OCI-LY7 (cell line): Measurements from ENCODE around the gene KIR2DL3. TPM values are rescaled to one million over a fixed set of nuclear protein-coding genes. Genes with fewer than 3 reads are reported as not detected.
"Not testable (repeated sequence)": the region's sequence is repeated elsewhere in the genome, so short reads cannot be mapped to it uniquely, and the experiment has no call there.

ENCODE experiments used
- BruUV-seq: library from RNA; stranded (reverse); fragments of 400-500 nt; replicated peaks from 2 replicates; lab custom pipeline; 2021; lab: Mats Ljungman, UMichigan
- CTCF ChIA-PET: fragments of 300-600 bp; sonication (Branson Sonifier 250); formaldehyde crosslinking; loops from one replicate; lab custom pipeline; 2022; ENCODE audit warnings: antibody characterized with exemption; ENCODE audit not compliant: unreplicated experiment; lab: Charles Lee
- POLR2A ChIA-PET: fragments of 300-600 bp; sonication (Branson Sonifier 250); formaldehyde crosslinking; loops from one replicate; lab custom pipeline; 2022; ENCODE audit warnings: antibody characterized with exemption; lab: Charles Lee
- DNase-seq: peaks from one replicate; pipeline ENCODE4 v3.0.0-alpha.2; 2015; ENCODE audit warnings: low spot score
- H2AFZ ChIP-seq: fragments of 200-600 bp; sonication (generic), shearing (Covaris generic); 2 replicates; pipeline ENCODE4 v1.6.1; 2014; ENCODE audit warnings: mild to moderate bottlenecking, antibody characterized with exemption, low read length, moderate library complexity
- H3K27ac ChIP-seq: fragments of 200-600 bp; sonication (generic); 2 replicates; pipeline ENCODE4 v1.5.1; 2014; ENCODE audit warnings: mixed run types, low read depth, mild to moderate bottlenecking, moderate library complexity, low read length, inconsistent platforms; ENCODE audit not compliant: poor library complexity, severe bottlenecking
- H3K36me3 ChIP-seq: fragments of 200-600 bp; sonication (generic); 2 replicates; pipeline ENCODE4 v1.6.1; 2014; ENCODE audit warnings: mild to moderate bottlenecking, antibody characterized with exemption, low read length, moderate library complexity, mixed read lengths; ENCODE audit not compliant: insufficient read depth
- H3K4me1 ChIP-seq: fragments of 200-600 bp; sonication (generic); 2 replicates; pipeline ENCODE4 v1.5.1; 2014; ENCODE audit warnings: mild to moderate bottlenecking, low read length; ENCODE audit not compliant: insufficient read depth, poor library complexity, severe bottlenecking
- H3K4me2 ChIP-seq: fragments of 200-600 bp; sonication (generic); 2 replicates; pipeline ENCODE4 v1.6.1; 2014; ENCODE audit warnings: mild to moderate bottlenecking, low read length
- H3K4me3 ChIP-seq: fragments of 200-600 bp; sonication (generic); 2 replicates; pipeline ENCODE4 v1.5.1; 2014; ENCODE audit warnings: mild to moderate bottlenecking, low read depth, low read length; ENCODE audit not compliant: poor library complexity, severe bottlenecking
- H3K79me2 ChIP-seq: fragments of 200-600 bp; sonication (generic); 2 replicates; pipeline ENCODE4 v1.6.1; 2016; ENCODE audit warnings: low read depth, mild to moderate bottlenecking, low read length, moderate library complexity, mixed read lengths; ENCODE audit not compliant: insufficient read depth
- H3K9me2 ChIP-seq: fragments of 200-600 bp; sonication (generic); 2 replicates; pipeline ENCODE4 v1.6.1; 2016; ENCODE audit warnings: mild to moderate bottlenecking, low read length, mixed read lengths; ENCODE audit not compliant: insufficient read depth
- H3K9me3 ChIP-seq: fragments of 200-600 bp; sonication (generic); 2 replicates; pipeline ENCODE4 v1.6.1; 2014; ENCODE audit warnings: mild to moderate bottlenecking, mixed run types, low read length, mixed read lengths
- H4K20me1 ChIP-seq: fragments of 200-600 bp; sonication (generic); 2 replicates; pipeline ENCODE4 v1.6.1; 2014; ENCODE audit warnings: mild to moderate bottlenecking, antibody characterized with exemption, low read length, moderate library complexity, mixed read lengths; ENCODE audit not compliant: insufficient read depth
- CTCF ChIP-seq: fragments of 200-600 bp; sonication (generic); conservative IDR thresholded peaks from 2 replicates; pipeline ENCODE4 v1.5.1; 2014; ENCODE audit warnings: mild to moderate bottlenecking, antibody characterized with exemption, low read length, moderate library complexity, mixed read lengths
- EZH2phosphoT487 ChIP-seq: fragments of 200-600 bp; sonication (generic); IDR thresholded peaks from 2 replicates; pipeline ENCODE4 v1.6.1; 2018; ENCODE audit warnings: low read depth, borderline replicate concordance, mild to moderate bottlenecking, mixed run types, antibody characterized with exemption, low read length, moderate library complexity, mixed read lengths
- intact Hi-C: fragments of 100-400 bp; cut with micrococcal nuclease; formaldehyde crosslinking; loops from one replicate; pipeline ENCODE4 v1.10.0; 2022; ENCODE audit not compliant: unreplicated experiment
- total RNA-seq, 2 experiments: library from RNA; depleted of rRNA in 1 of 2; stranded (reverse); fragments of >200 nt in 1 of 2; shearing (Covaris generic) in 1 of 2; gene quantifications; 2 replicates each; pipeline ENCODE4 v1.2.3, GENCODE V29; 2014 to 2022

The KIR2DL3 gene
- total RNA-seq, 2 experiments from 2014 or later = not detected

GRCh38 chr19:54738715-54739114, 402 bp downstream of the KIR2DL3 start:
- no peak for DNase-seq
- H2AFZ ChIP-seq = no peak overlapping the region
- no peak overlapping the region for H3K4me3 ChIP-seq
- H3K4me2 ChIP-seq = no peak overlapping the region
- H3K79me2 ChIP-seq = no peaks in the 10 kb centered on the region
- no peaks in the 10 kb centered on the region for H3K9me2 ChIP-seq
- ChIA-PET POLR2A (no interaction called here), CTCF (no interaction called here)
- H3K27ac ChIP-seq = no peak overlapping the region
- no peaks in the 10 kb centered on the region for H3K4me1 ChIP-seq
- BruUV-seq = no TSS peak
- no peaks in the 10 kb centered on the region for H3K9me3 ChIP-seq
- no peaks in the 10 kb centered on the region for H4K20me1 ChIP-seq
- TF ChIP-seq EZH2phosphoT487 (no peak), CTCF (no peak)
- intact Hi-C loops = no loop called here
- H3K36me3 ChIP-seq = no peaks in the 10 kb centered on the region

GRCh38 chr19:54739587-54740497, 1.5 kb downstream of the KIR2DL3 start:
- Histone ChIP-seq H3K4me1 (no peaks in the 10 kb centered on the region), H4K20me1 (no peaks in the 10 kb centered on the region), H3K79me2 (no peaks in the 10 kb centered on the region), H3K4me2 (no peak overlapping the region), H3K9me2 (no peaks in the 10 kb centered on the region), H3K36me3 (no peaks in the 10 kb centered on the region), H3K9me3 (no peaks in the 10 kb centered on the region), H2AFZ (no peak overlapping the region), H3K27ac (no peak overlapping the region), H3K4me3 (no peak overlapping the region)
- DNase-seq = no peak
- POLR2A ChIA-PET = no interaction called here
- CTCF ChIA-PET = no interaction called here
- TF ChIP-seq CTCF (no peak), EZH2phosphoT487 (no peak)
- BruUV-seq = no TSS peak
- intact Hi-C loops = no loop called here

GRCh38 chr19:54741950-54742349, 3.6 kb downstream of the KIR2DL3 start:
- H3K79me2 ChIP-seq, H4K20me1 ChIP-seq, H3K36me3 ChIP-seq, intact Hi-C loops, POLR2A ChIA-PET, H2AFZ ChIP-seq, H3K9me2 ChIP-seq, BruUV-seq, H3K4me2 ChIP-seq, H3K27ac ChIP-seq, H3K9me3 ChIP-seq, H3K4me3 ChIP-seq, DNase-seq, H3K4me1 ChIP-seq, CTCF ChIA-PET: not testable (repeated sequence)

GRCh38 chr19:54744080-54744479, 5.8 kb downstream of the KIR2DL3 start:
- H3K79me2 ChIP-seq, CTCF ChIA-PET, BruUV-seq, H2AFZ ChIP-seq, H3K36me3 ChIP-seq, intact Hi-C loops, H3K9me2 ChIP-seq, H3K4me3 ChIP-seq, H4K20me1 ChIP-seq, POLR2A ChIA-PET, H3K4me1 ChIP-seq, H3K4me2 ChIP-seq, H3K9me3 ChIP-seq, H3K27ac ChIP-seq, DNase-seq: not testable (repeated sequence)
